H1 (cell line): ENCODE data around the gene SRSF3. TPM values are rescaled to one million over a fixed set of nuclear protein-coding genes. Genes with fewer than 3 reads are reported as not detected.
"Not testable (repeated sequence)": the region's sequence is repeated elsewhere in the genome, so short reads cannot be mapped to it uniquely, and the experiment has no call there.

Source experiments
- CTCF ChIA-PET: fragments of 300-600 bp; sonication (Branson Sonifier 250); formaldehyde crosslinking; loops from one replicate; lab custom pipeline; 2021; ENCODE audit not compliant: partially characterized antibody; lab: Charles Lee
- POLR2A ChIA-PET: fragments of 300-600 bp; sonication (Branson Sonifier 250); formaldehyde crosslinking; loops from one replicate; lab custom pipeline; 2021; ENCODE audit warnings: inconsistent platforms; ENCODE audit not compliant: partially characterized antibody; lab: Charles Lee
- DNase-seq, 2 experiments: peaks; one replicate each; pipeline versions ENCODE4 v3.0.0 to v3.0.0-alpha.2; 2010 to 2022; ENCODE audit warnings: low spot score in 2 of 2, low read depth in 1 of 2, mixed read lengths in 1 of 2
- FAIRE-seq: peaks from 2 replicates; lab custom pipeline; 2011; peaks lifted over from hg19 to GRCh38; lab: Jason Lieb, UNC
- H2AFZ ChIP-seq: 2 replicates; pipeline ENCODE4 v1.8.1; 2012; ENCODE audit warnings: low read length, inconsistent platforms
- H2AK5ac ChIP-seq: 2 replicates; pipeline ENCODE4 v1.6.1; 2013; ENCODE audit warnings: low read depth, low read length
- H2BK120ac ChIP-seq: replicated peaks from 2 replicates; pipeline ENCODE3; 2013; ENCODE audit warnings: low read depth, low read length, inconsistent platforms
- H2BK12ac ChIP-seq: 2 replicates; pipeline ENCODE4 v1.6.1; 2013; ENCODE audit warnings: low read depth, low read length
- H2BK15ac ChIP-seq: 2 replicates; pipeline ENCODE4 v1.6.1; 2013; ENCODE audit warnings: low read length
- H2BK20ac ChIP-seq: 2 replicates; pipeline ENCODE4 v1.6.1; 2013; ENCODE audit warnings: low read length
- H2BK5ac ChIP-seq: 2 replicates; pipeline ENCODE4 v1.6.1; 2013; ENCODE audit warnings: low read depth, low read length
- H3K14ac ChIP-seq: 2 replicates; pipeline ENCODE4 v1.6.1; 2013; ENCODE audit warnings: inconsistent platforms; ENCODE audit not compliant: insufficient read length
- H3K18ac ChIP-seq: 2 replicates; pipeline ENCODE4 v1.6.1; 2013; ENCODE audit warnings: low read length; ENCODE audit errors: extremely low read depth
- H3K23ac ChIP-seq: 2 replicates; pipeline ENCODE4 v1.6.1; 2013; ENCODE audit warnings: inconsistent platforms; ENCODE audit not compliant: insufficient read length
- H3K23me2 ChIP-seq: 2 replicates; pipeline ENCODE4 v1.6.1; 2013; ENCODE audit warnings: low read depth, low read length
- H3K27ac ChIP-seq: 2 replicates; pipeline ENCODE4 v1.6.1; 2011; ENCODE audit warnings: low read depth, low read length, inconsistent platforms
- H3K27me3 ChIP-seq, 4 experiments: replicated peaks in 1 of 4; 1 replicate in 1 of 4; 2 replicates in 3 of 4; pipeline versions ENCODE4 v1.6.1 to v1.8.1; 2011 to 2013; ENCODE audit warnings: low read length in 3 of 4, mild to moderate bottlenecking in 3 of 4, inconsistent platforms in 2 of 4, mixed read lengths in 2 of 4, moderate library complexity in 1 of 4; ENCODE audit not compliant: control insufficient read depth in 3 of 4, insufficient read depth in 3 of 4; ENCODE audit errors: extremely low read depth in 1 of 4
- H3K36me3 ChIP-seq, 4 experiments: 2 replicates each; pipeline versions ENCODE4 v1.6.1 to v1.8.1; 2011 to 2013; ENCODE audit warnings: mild to moderate bottlenecking in 4 of 4, low read length in 3 of 4, moderate library complexity in 2 of 4, control low read depth in 1 of 4, inconsistent platforms in 1 of 4; ENCODE audit not compliant: insufficient read depth in 4 of 4, control insufficient read depth in 2 of 4
- H3K4ac ChIP-seq: replicated peaks from 2 replicates; pipeline ENCODE3; 2013; ENCODE audit warnings: low read length, low read depth, mixed read lengths, inconsistent platforms; ENCODE audit not compliant: insufficient read length
- H3K4me1 ChIP-seq, 4 experiments: replicated peaks in 1 of 4; 1 replicate in 1 of 4; 2 replicates in 3 of 4; pipeline versions ENCODE4 v1.6.1 to v1.8.1; 2011 to 2013; ENCODE audit warnings: low read length in 3 of 4, inconsistent platforms in 2 of 4, mixed read lengths in 1 of 4; ENCODE audit not compliant: insufficient read depth in 4 of 4, control insufficient read depth in 3 of 4
- H3K4me2 ChIP-seq, 2 experiments: 2 replicates each; pipeline versions ENCODE4 v1.6.1 to v1.8.1; 2011 to 2013; ENCODE audit warnings: low read depth in 2 of 2, low read length in 2 of 2, control low read depth in 1 of 2, inconsistent platforms in 1 of 2, mild to moderate bottlenecking in 1 of 2; ENCODE audit not compliant: insufficient read depth in 1 of 2
- H3K4me3 ChIP-seq, 4 experiments: fragments of 200-600, 300-600 bp in 1 of 4; sonication (generic), shearing (Covaris generic), sonication (Bioruptor Twin) in 1 of 4; 2 replicates each; pipeline versions ENCODE4 v1.5.1 to v1.8.1; 2011 to 2016; ENCODE audit warnings: low read length in 4 of 4, low read depth in 3 of 4, control low read depth in 2 of 4, inconsistent platforms in 2 of 4, mild to moderate bottlenecking in 2 of 4, mixed read lengths in 1 of 4, moderate library complexity in 1 of 4; ENCODE audit not compliant: insufficient read depth in 2 of 4; ENCODE audit errors: extremely low read depth in 1 of 4
- H3K56ac ChIP-seq: replicated peaks from 2 replicates; pipeline ENCODE3; 2013; ENCODE audit warnings: low read depth, mild to moderate bottlenecking, mixed read lengths, low read length, inconsistent platforms; ENCODE audit not compliant: insufficient read length
- H3K79me1 ChIP-seq: 2 replicates; pipeline ENCODE4 v1.6.1; 2013; ENCODE audit warnings: low read depth, low read length, control low read depth
- H3K79me2 ChIP-seq, 2 experiments: 2 replicates each; pipeline versions ENCODE4 v1.6.1 to v1.8.1; 2012 to 2013; ENCODE audit warnings: low read length in 2 of 2, mild to moderate bottlenecking in 2 of 2, inconsistent platforms in 1 of 2; ENCODE audit not compliant: insufficient read depth in 2 of 2, control insufficient read depth in 1 of 2
- H3K9ac ChIP-seq, 4 experiments: replicated peaks in 1 of 4; 1 replicate in 1 of 4; 2 replicates in 3 of 4; pipeline versions ENCODE4 v1.6.1 to v1.8.1; 2011 to 2013; ENCODE audit warnings: low read depth in 3 of 4, low read length in 3 of 4, control low read depth in 2 of 4, mild to moderate bottlenecking in 2 of 4, moderate library complexity in 2 of 4, inconsistent platforms in 1 of 4; ENCODE audit errors: extremely low read depth in 1 of 4
- H3K9me3 ChIP-seq, 2 experiments: 2 replicates each; pipeline versions ENCODE4 v1.6.1 to v1.8.1; 2012 to 2013; ENCODE audit warnings: mild to moderate bottlenecking in 2 of 2, moderate library complexity in 2 of 2, control low read depth in 1 of 2, inconsistent platforms in 1 of 2, low read depth in 1 of 2, low read length in 1 of 2, mixed read lengths in 1 of 2; ENCODE audit not compliant: insufficient read depth in 2 of 2
- H4K20me1 ChIP-seq, 2 experiments: replicated peaks in 1 of 2; 2 replicates each; pipeline versions ENCODE3 to v1.8.1; 2011 to 2013; ENCODE audit warnings: inconsistent platforms in 2 of 2, low read length in 2 of 2, mild to moderate bottlenecking in 1 of 2; ENCODE audit not compliant: insufficient read depth in 2 of 2, control insufficient read depth in 1 of 2
- H4K5ac ChIP-seq: 2 replicates; pipeline ENCODE4 v1.6.1; 2013; ENCODE audit warnings: low read length, low read depth, mixed read lengths, inconsistent platforms; ENCODE audit not compliant: insufficient read length
- H4K8ac ChIP-seq: 2 replicates; pipeline ENCODE4 v1.8.0; 2013; ENCODE audit warnings: mild to moderate bottlenecking, moderate library complexity, low read length, inconsistent platforms; ENCODE audit not compliant: insufficient read depth; ENCODE audit errors: extremely low read depth
- H4K91ac ChIP-seq: replicated peaks from 2 replicates; pipeline ENCODE3; 2013; ENCODE audit warnings: low read length, mixed read lengths, inconsistent platforms; ENCODE audit not compliant: insufficient read length
- CBX8 ChIP-seq: fragments of 300-800, 300-1000 bp; sonication (generic); IDR thresholded peaks from 2 replicates; pipeline ENCODE4 v1.7.1; 2016; ENCODE audit warnings: low read depth, low read length, borderline replicate concordance
- CREB1 ChIP-seq: IDR thresholded peaks from 2 replicates; pipeline ENCODE4 v1.6.1; 2012; ENCODE audit warnings: inconsistent platforms
- MAX ChIP-seq: IDR thresholded peaks from 2 replicates; pipeline ENCODE4 v1.6.1; 2012; ENCODE audit warnings: inconsistent platforms
- RNF2 ChIP-seq: fragments of 200-900, 300-1000 bp; sonication (generic); IDR thresholded peaks from 2 replicates; pipeline ENCODE4 v1.7.1; 2016; ENCODE audit warnings: borderline replicate concordance, low read depth, mild to moderate bottlenecking, antibody characterized with exemption, low read length; ENCODE audit not compliant: poor library complexity, severe bottlenecking; ENCODE audit errors: missing control alignments
- YY1 ChIP-seq: IDR thresholded peaks from 2 replicates; pipeline ENCODE4 v1.6.1; 2011; ENCODE audit warnings: low read depth, mild to moderate bottlenecking, low read length
- ZNF274 ChIP-seq: IDR thresholded peaks from 2 replicates; pipeline ENCODE4 v1.7.0; 2012; ENCODE audit warnings: low read length, borderline replicate concordance; ENCODE audit errors: extremely low read depth
- WGBS, 2 experiments: shearing (Covaris generic) in 1 of 2; methylation state at CpG; one replicate each; pipeline versions ENCODE4 v1.1.6 to v1.1.7; 2013 to 2015; ENCODE audit warnings: low lambda C conversion rate in 2 of 2, mixed read lengths in 2 of 2, inconsistent platforms in 1 of 2, low coverage in 1 of 2, missing lambda C conversion rate in 1 of 2; ENCODE audit not compliant: insufficient replicate concordance in 2 of 2, insufficient coverage in 1 of 2, insufficient read length in 1 of 2; ENCODE audit errors: extremely low coverage in 1 of 2, missing lambda C conversion rate in 1 of 2; 5-methylcytosine and 5-hydroxymethylcytosine counted together
- polyA plus RNA-seq, 7 experiments: library from polyadenylated mRNA; depleted of rRNA in 3 of 7; stranded (reverse) in 5 of 7; unstranded in 2 of 7; fragments of >200 nt in 5 of 7; fragments of 200-250 nt in 2 of 7; gene quantifications; 1 replicate in 5 of 7; 2 replicates in 1 of 7; 4 replicates in 1 of 7; pipeline versions ENCODE4 v1.2.1 to v1.2.3, GENCODE V29; 2011 to 2013; ENCODE audit warnings: missing spikeins in 2 of 7, mixed read lengths in 2 of 7
- total RNA-seq: library from RNA; stranded (reverse); fragmentation: NEBNext Ultra II Directional; extraction: Animal tissue kit (Norgen Biotek cat#: 25700); gene quantifications from 2 replicates; pipeline ENCODE4 v1.2.1, GENCODE V29; 2021

SRSF3 gene
- total and polyA plus RNA-seq, 2 of the 8 experiments (the other 6 are each of a cell fraction or from before 2014, with no cell fraction given), result 471 to 689 TPM

GRCh38 chr6:36571122-36572043 is 22.8 kb upstream of the SRSF3 start (continued):
- no peak for TF ChIP-seq RNF2
- TF ChIP-seq CBX8, result no peak
- no peak for TF ChIP-seq MAX
- no peak for TF ChIP-seq YY1
- TF ChIP-seq CREB1, result no peak
- TF ChIP-seq ZNF274, result no peak

- H3K36me3 ChIP-seq, H3K23ac ChIP-seq, H2BK5ac ChIP-seq, H3K4ac ChIP-seq, H3K14ac ChIP-seq, H4K20me1 ChIP-seq, DNase-seq, H3K23me2 ChIP-seq, H3K4me3 ChIP-seq, H2AFZ ChIP-seq, H4K5ac ChIP-seq, FAIRE-seq, H3K27me3 ChIP-seq, H3K79me1 ChIP-seq, H2BK15ac ChIP-seq, H3K9ac ChIP-seq, H2BK12ac ChIP-seq, H2AK5ac ChIP-seq, H3K4me2 ChIP-seq, H2BK20ac ChIP-seq, H4K91ac ChIP-seq, H3K79me2 ChIP-seq, H3K4me1 ChIP-seq, H3K18ac ChIP-seq, H3K9me3 ChIP-seq, H3K56ac ChIP-seq, H3K27ac ChIP-seq, H4K8ac ChIP-seq, H2BK120ac ChIP-seq: not testable (repeated sequence)
- POLR2A ChIA-PET, result interaction anchor here (0.9 kb wide), 1 partner anchor 23 kb away, joined by 3 read pairs; no protein-coding TSS in a partner anchor
- WGBS, 2 experiments, result 91% methylated on average over 12 of the region's 12 CpGs; no CpG with 5 or more reads in 1 of the 2 experiments
- CTCF ChIA-PET, result interaction anchor here (1.1 kb wide), 1 partner anchor 9 kb away, joined by 3 read pairs; no protein-coding TSS in a partner anchor
Observed at GRCh38 chr6:36572353-36573311, 21.5 kb upstream of the SRSF3 start.
